ENCODE data around the gene NOTCH2NLA.
A peak's percentile ranks its signal among the peaks of the same experiment; 100 is the strongest.
"Not testable (repeated sequence)": the region's sequence is repeated elsewhere in the genome, so short reads cannot be mapped to it uniquely, and the experiment has no call there.

NOTCH2NLA gene

GRCh38 chr1:146228710-146229477 is at the start of gene NOTCH2NLA:
Gene NOTCH2NLA, minus strand, starts transcription at chr1:146229021. Its CDS starts 39,684 bp downstream, at chr1:146189337.
- DNase-seq (ENCODE audit: low read depth), result peak; percentile 12

- not testable (repeated sequence) for DNase-seq (ENCODE audit: low read depth)
Observed at GRCh38 chr1:146278346-146278745, 49.5 kb upstream of the NOTCH2NLA start.

- DNase-seq (ENCODE audit: low read depth), result not testable (repeated sequence)
Observed at GRCh38 chr1:146277087-146277486, 48.3 kb upstream of the NOTCH2NLA start.

- DNase-seq (ENCODE audit: low read depth), result not testable (repeated sequence)
Observed at GRCh38 chr1:146274083-146274482, 45.3 kb upstream of the NOTCH2NLA start.

- DNase-seq (ENCODE audit: low read depth), result not testable (repeated sequence)
Observed at GRCh38 chr1:146273194-146273593, 44.4 kb upstream of the NOTCH2NLA start.

GRCh38 chr1:146272734-146273133 is 43.9 kb upstream of the NOTCH2NLA start:
- not testable (repeated sequence) for DNase-seq (ENCODE audit: low read depth)

GRCh38 chr1:146271977-146272376 is 43.2 kb upstream of the NOTCH2NLA start:
- DNase-seq (ENCODE audit: low read depth), result not testable (repeated sequence)

DNA sequence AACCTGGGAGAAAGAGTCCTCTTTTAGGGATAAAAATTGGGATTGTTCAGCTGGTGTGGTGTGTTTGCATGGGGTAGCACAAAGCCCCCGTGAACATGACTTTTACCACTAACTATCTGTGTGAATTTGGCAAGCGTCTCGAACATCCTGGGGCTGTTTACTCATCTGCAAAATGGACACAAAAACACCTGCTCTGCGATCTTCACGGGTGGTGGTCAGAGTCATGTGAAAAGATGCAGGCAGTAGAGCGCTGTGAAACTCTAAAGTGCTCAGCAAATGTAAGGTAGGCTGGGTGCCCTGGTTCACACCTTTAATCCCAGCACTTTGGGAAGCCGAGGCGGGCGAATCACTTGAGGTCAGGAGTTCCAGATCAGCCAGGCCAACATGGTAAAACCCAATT is 41.3 kb upstream of the NOTCH2NLA start:
- DNase-seq (ENCODE audit: low read depth), result not testable (repeated sequence)

DNA sequence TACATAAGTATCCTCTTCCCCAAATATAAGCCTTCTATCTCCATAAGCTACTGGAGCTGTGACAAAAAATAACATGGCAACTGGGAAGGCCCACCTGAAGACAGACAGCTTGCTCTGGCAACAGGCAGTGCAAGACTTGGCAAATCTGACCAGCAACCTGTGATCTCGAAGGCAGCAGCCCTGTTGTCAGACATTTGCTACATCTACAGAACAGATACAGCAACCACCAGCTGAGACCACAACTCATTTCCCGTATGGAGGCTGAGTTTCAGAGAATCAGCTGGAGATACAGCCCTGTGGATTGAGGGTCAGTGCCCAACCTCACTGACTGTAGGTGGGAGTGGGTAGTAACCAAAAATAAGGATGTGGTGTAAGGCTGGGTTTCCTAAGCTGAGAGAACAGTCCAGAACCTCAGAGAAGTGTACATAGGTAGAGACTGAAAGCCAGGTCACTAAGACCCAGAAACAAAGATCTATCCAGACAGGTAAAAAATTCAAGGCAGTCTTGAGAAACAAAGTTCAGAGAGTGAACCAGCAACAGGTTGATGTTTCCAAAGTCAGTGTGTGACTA is 37.4 kb upstream of the NOTCH2NLA start:
- not testable (repeated sequence) for DNase-seq (ENCODE audit: low read depth)

GRCh38 chr1:146264761-146265160 is 35.9 kb upstream of the NOTCH2NLA start:
- DNase-seq (ENCODE audit: low read depth), result not testable (repeated sequence)

GRCh38 chr1:146260006-146260730 is 31.3 kb upstream of the NOTCH2NLA start:
- DNase-seq (ENCODE audit: low read depth), result not testable (repeated sequence)

GRCh38 chr1:146257992-146258552 is 29.3 kb upstream of the NOTCH2NLA start:
- DNase-seq (ENCODE audit: low read depth), result not testable (repeated sequence)

GRCh38 chr1:146254569-146255197 is 25.9 kb upstream of the NOTCH2NLA start:
- DNase-seq (ENCODE audit: low read depth), result not testable (repeated sequence)

DNA sequence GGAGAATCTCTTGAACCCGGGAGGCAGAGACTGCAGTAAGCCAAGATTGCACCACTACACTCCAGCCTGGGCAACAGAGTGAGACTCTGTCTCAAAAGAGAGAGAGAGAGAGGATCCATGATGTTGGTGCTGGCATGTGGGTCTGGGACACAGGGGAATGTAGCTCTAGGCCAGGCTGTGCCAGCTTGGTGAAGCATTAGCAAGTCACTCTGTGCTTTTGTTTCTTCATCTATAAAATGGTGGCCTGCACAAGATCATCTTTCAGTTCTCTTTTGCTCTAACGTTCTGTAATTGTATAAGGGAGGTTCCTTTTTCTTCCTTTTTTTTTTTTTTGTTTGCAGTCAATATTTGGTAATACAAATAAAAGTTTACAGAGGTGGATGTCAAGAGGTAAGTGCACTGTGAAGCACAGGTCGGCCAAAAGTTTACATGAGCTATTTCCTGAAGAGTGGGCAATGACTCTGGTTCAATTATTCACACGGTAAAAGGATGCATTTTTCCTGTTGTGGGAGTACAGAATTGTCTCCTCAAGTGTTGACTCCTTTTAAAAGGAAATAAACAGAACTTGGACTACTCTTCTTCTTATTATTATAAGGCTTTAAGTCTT is 24.5 kb upstream of the NOTCH2NLA start:
- DNase-seq (ENCODE audit: low read depth), result not testable (repeated sequence)

DNA sequence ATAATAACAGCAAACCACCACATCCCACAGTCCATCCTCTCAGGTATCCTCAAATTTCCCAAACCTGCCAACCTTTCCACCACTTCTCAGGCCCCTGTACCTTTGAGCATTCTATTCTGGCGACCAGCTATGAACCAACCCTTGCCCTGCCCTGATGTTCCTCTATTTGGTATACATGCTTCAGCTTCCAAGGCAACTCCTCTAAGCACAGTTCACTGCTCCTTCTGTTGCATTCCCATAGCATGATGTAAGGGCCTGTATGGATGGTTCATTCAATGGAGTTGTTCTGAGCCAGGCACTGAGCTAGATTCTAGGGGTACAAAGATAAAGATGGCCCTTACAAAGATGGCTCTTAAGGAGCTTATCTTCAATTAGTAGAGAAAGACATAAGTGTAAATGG is 22.7 kb upstream of the NOTCH2NLA start:
- not testable (repeated sequence) for DNase-seq (ENCODE audit: low read depth)

DNA sequence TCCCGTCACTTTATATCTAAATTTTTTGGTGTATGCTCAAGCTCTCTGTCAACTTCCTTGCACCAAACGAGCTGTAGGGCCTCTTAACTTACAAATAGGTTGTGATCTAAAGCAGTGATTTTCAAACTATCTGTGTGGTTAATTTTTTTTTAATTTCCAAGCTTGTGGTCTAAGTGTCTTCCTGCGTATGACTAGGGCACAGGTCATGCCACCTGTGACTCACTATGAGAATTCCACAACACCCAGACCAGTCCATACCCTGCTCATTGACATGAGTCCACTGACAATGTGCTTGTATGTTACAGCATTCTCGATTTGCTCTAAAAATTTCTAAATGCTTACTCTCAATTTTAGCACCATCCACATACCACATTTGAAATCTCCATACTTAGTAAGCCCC is 19.8 kb upstream of the NOTCH2NLA start:
- not testable (repeated sequence) for DNase-seq (ENCODE audit: low read depth)

DNA sequence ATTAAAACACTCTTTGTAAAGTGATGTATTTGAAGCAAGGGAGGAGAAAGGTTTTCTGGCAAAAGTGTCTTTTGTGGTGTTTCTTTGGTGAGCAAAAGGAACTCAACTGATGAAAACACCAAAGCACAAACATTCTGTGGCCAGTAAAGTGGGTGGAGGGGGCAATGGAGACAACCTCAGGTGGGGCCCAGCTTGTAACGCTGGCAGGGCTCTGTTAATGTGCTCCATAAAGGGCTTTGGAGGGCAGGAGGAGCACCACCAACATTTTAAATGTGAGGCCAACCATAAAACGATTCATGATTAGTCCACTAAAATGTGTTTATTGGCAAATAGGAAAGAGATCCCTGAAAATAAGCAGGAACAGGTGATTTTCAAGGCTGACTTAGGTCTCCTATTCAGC is 7.8 kb upstream of the NOTCH2NLA start:
- DNase-seq (ENCODE audit: low read depth), result not testable (repeated sequence)

GRCh38 chr1:146236026-146236601 is 7.3 kb upstream of the NOTCH2NLA start:
- DNase-seq (ENCODE audit: low read depth), result not testable (repeated sequence)

GRCh38 chr1:146228144-146228682 is 608 bp downstream of the NOTCH2NLA start:
- DNase-seq (ENCODE audit: low read depth), result not testable (repeated sequence)

DNA sequence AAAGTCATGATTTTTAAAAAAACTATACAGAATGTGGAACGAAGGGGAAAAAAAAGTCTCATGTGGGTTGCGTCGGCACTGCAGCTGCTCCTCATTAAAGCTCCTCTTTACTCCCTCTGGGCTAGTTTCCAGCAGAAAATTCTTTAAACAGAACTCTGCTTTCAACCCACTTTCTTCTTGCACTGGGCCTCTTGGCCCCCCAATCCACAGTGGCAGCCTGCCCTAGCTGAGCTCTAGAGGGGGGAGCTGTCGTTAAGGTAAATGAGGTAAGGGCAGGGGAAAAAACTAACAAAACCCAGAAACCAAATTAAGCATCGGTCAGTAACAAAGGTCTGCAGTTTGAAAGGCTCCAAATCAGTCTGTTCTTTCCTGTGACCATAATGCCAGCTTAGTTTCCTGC is 54.3 kb downstream of the NOTCH2NLA start:
- DNase-seq (ENCODE audit: low read depth), result not testable (repeated sequence)

- DNase-seq (ENCODE audit: low read depth), result not testable (repeated sequence)
Observed at GRCh38 chr1:146167740-146168139, 61.1 kb downstream of the NOTCH2NLA start.
